Measurements from ENCODE around the gene PSMD12.
A peak's percentile ranks its signal among the peaks of the same experiment; 100 is the strongest.
"Not testable (repeated sequence)": the region's sequence is repeated elsewhere in the genome, so short reads cannot be mapped to it uniquely, and the experiment has no call there.

PSMD12 gene

DNA sequence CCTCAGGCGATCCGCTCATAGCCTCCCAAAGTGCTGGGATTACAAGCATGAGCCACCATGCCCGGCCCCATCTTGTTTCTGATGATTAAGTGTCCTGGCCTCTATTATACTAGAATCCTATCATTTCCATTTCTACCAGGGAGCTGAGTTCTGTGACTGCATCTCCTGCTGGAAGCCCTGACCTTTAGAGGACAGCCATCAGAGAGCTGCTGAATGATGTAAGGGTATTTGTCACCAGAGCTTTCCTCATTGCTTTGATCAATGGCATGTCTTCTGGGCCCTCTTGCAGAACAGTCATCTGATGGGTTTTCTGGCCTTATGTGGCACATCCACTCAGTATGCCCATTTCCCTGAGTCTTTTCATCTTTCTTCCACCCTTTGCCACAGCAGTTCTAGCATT lies 39.9 kb downstream of the PSMD12 start:
- Histone ChIP-seq H3K36me3 (ENCODE audit: control insufficient read depth, insufficient read depth, low read length) (no peaks in the 10 kb centered on the region), H3K9ac (ENCODE audit: low read length) (no peak overlapping the region), H3K4me2 (ENCODE audit: low read length) (no peak overlapping the region), H4K8ac (ENCODE audit: low read depth, low read length) (no peak overlapping the region), H3K56ac (ENCODE audit: low read length) (no peak overlapping the region), H2BK15ac (replicated peaks; ENCODE audit: low read depth) (no peak overlapping the region), H3K4me1 (ENCODE audit: control insufficient read depth, low read depth, low read length) (no peaks in the 10 kb centered on the region), H3K4ac (ENCODE audit: low read depth, low read length) (no peak overlapping the region), H2BK120ac (ENCODE audit: low read depth, low read length) (no peak overlapping the region), H3K4me3 (ENCODE audit: low read length) (no peak overlapping the region), H3K79me1 (ENCODE audit: low read length) (no peaks in the 10 kb centered on the region), H4K5ac (ENCODE audit: low read length) (no peak overlapping the region), H3K23ac (ENCODE audit: low read length) (no peak overlapping the region), H3K27ac (ENCODE audit: low read depth, low read length) (no peak overlapping the region), H3K79me2 (ENCODE audit: control insufficient read depth, insufficient read depth, low read length) (no peaks in the 10 kb centered on the region), H2AK5ac (ENCODE audit: low read length) (no peak overlapping the region), H3K18ac (ENCODE audit: low read length) (no peak overlapping the region), H2BK5ac (ENCODE audit: low read length) (no peak overlapping the region), H3K27me3 (ENCODE audit: insufficient read depth, low read length, poor library complexity) (no peaks in the 10 kb centered on the region)
- no CpG with 5 or more reads among the region's 3 CpGs for WGBS (ENCODE audit: extremely low coverage, insufficient coverage, low lambda C conversion rate)
- no peak for DNase-seq

DNA sequence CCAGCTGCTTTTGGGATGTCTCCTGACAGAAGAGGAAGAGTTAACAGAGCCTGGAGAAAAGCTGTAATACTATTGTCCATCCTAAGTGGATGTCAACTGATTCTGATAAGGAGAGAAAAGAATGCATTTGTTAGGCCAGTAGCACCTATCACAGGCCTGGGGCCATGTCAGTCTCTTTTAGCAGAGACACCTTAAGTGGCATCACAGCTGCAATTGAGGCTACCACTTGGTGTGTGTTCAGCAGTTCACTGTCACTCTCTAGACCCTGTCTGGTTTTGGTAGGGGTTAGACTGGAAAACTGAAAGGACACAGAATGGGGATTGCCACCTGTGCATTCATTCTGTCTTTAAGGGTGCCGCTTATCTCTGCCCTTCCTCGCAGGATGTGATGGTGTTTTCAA lies 42.0 kb downstream of the PSMD12 start:
- Histone ChIP-seq H2BK15ac (replicated peaks; ENCODE audit: low read depth) (no peak overlapping the region), H3K9ac (ENCODE audit: low read length) (no peak overlapping the region), H3K27ac (ENCODE audit: low read depth, low read length) (no peak overlapping the region), H3K4me2 (ENCODE audit: low read length) (no peak overlapping the region), H3K36me3 (ENCODE audit: control insufficient read depth, insufficient read depth, low read length) (no peaks in the 10 kb centered on the region), H4K5ac (ENCODE audit: low read length) (no peak overlapping the region), H2BK5ac (ENCODE audit: low read length) (no peak overlapping the region), H3K18ac (ENCODE audit: low read length) (no peak overlapping the region), H3K4me3 (ENCODE audit: low read length) (no peak overlapping the region), H3K4me1 (ENCODE audit: control insufficient read depth, low read depth, low read length) (no peaks in the 10 kb centered on the region), H3K79me1 (ENCODE audit: low read length) (no peaks in the 10 kb centered on the region), H3K4ac (ENCODE audit: low read depth, low read length) (no peak overlapping the region), H2BK120ac (ENCODE audit: low read depth, low read length) (no peak overlapping the region), H3K79me2 (ENCODE audit: control insufficient read depth, insufficient read depth, low read length) (no peaks in the 10 kb centered on the region), H3K27me3 (ENCODE audit: insufficient read depth, low read length, poor library complexity) (no peaks in the 10 kb centered on the region), H2AK5ac (ENCODE audit: low read length) (no peak overlapping the region), H4K8ac (ENCODE audit: low read depth, low read length) (no peak overlapping the region), H3K56ac (ENCODE audit: low read length) (no peak overlapping the region), H3K23ac (ENCODE audit: low read length) (no peak overlapping the region)
- peak; percentile 46 for DNase-seq
- no CpG with 5 or more reads among the region's 2 CpGs for WGBS (ENCODE audit: extremely low coverage, insufficient coverage, low lambda C conversion rate)

GRCh38 chr17:67323445-67323844 lies 42.9 kb downstream of the PSMD12 start:
- no peaks in the 10 kb centered on the region for H3K27me3 ChIP-seq (ENCODE audit: insufficient read depth, low read length, poor library complexity)
- H3K56ac ChIP-seq (ENCODE audit: low read length), result no peak overlapping the region
- H4K5ac ChIP-seq (ENCODE audit: low read length), result no peak overlapping the region
- H3K4me1 ChIP-seq (ENCODE audit: control insufficient read depth, low read depth, low read length), result no peaks in the 10 kb centered on the region
- no peak overlapping the region for H2AK5ac ChIP-seq (ENCODE audit: low read length)
- no peak overlapping the region for H2BK120ac ChIP-seq (ENCODE audit: low read depth, low read length)
- H4K8ac ChIP-seq (ENCODE audit: low read depth, low read length), result no peak overlapping the region
- H3K79me2 ChIP-seq (ENCODE audit: control insufficient read depth, insufficient read depth, low read length), result no peaks in the 10 kb centered on the region
- no peak for DNase-seq
- no peak overlapping the region for H3K27ac ChIP-seq (ENCODE audit: low read depth, low read length)
- no peaks in the 10 kb centered on the region for H3K79me1 ChIP-seq (ENCODE audit: low read length)
- H3K23ac ChIP-seq (ENCODE audit: low read length), result no peak overlapping the region
- no peak overlapping the region for H3K4me2 ChIP-seq (ENCODE audit: low read length)
- H3K18ac ChIP-seq (ENCODE audit: low read length), result no peak overlapping the region
- no peak overlapping the region for H3K9ac ChIP-seq (ENCODE audit: low read length)
- no peak overlapping the region for H2BK15ac ChIP-seq (replicated peaks; ENCODE audit: low read depth)
- WGBS (ENCODE audit: extremely low coverage, insufficient coverage, low lambda C conversion rate), result no CpG with 5 or more reads among the region's 3 CpGs
- H3K4me3 ChIP-seq (ENCODE audit: low read length), result no peak overlapping the region
- no peak overlapping the region for H3K4ac ChIP-seq (ENCODE audit: low read depth, low read length)
- no peaks in the 10 kb centered on the region for H3K36me3 ChIP-seq (ENCODE audit: control insufficient read depth, insufficient read depth, low read length)
- no peak overlapping the region for H2BK5ac ChIP-seq (ENCODE audit: low read length)

DNA sequence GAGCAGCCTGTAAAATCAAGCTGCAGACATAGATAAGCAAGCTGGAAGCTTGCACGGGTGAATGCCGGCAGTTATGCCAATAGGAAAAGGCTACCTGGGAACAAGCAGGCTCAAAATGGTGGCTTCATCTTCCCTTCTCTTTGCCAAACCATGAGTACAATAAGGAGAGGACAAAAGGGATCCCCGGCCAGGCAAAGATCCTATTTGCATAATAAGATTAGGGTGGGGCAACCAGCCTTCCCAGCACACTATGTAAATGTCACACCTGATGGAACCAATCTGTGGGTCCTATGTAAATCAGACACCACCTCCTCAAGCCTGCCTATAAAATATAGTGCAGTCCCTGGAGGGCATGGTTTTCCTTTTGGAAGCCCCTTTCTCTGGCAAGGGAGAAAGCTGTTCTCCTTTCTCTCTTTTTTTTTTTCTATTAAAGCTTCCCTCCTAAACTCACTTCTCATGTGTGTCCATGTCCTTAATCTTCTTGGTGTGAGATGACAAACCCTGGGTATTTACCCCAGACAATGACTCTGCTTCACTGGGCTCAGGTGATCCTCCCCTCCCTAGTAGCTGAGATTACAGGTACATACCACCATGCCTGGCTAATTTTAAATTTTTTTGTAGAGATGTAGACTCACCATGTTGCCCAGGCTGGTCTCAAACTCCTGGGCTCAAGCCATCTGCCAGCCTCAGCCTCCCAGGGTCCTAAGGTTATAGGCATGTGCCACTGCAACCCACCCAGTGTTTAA lies 44.2 kb downstream of the PSMD12 start:
- H4K8ac ChIP-seq (ENCODE audit: low read depth, low read length), result no peak overlapping the region
- H3K18ac ChIP-seq (ENCODE audit: low read length), result no peak overlapping the region
- H2BK120ac ChIP-seq (ENCODE audit: low read depth, low read length), result no peak overlapping the region
- no peak overlapping the region for H3K23ac ChIP-seq (ENCODE audit: low read length)
- no peak overlapping the region for H2BK15ac ChIP-seq (replicated peaks; ENCODE audit: low read depth)
- H2AK5ac ChIP-seq (ENCODE audit: low read length), result no peak overlapping the region
- H3K27ac ChIP-seq (ENCODE audit: low read depth, low read length), result no peak overlapping the region
- H3K36me3 ChIP-seq (ENCODE audit: control insufficient read depth, insufficient read depth, low read length), result no peaks in the 10 kb centered on the region
- WGBS (ENCODE audit: extremely low coverage, insufficient coverage, low lambda C conversion rate), result no CpG with 5 or more reads among the region's 3 CpGs
- no peak overlapping the region for H3K4ac ChIP-seq (ENCODE audit: low read depth, low read length)
- DNase-seq, result peak; percentile 86
- H3K27me3 ChIP-seq (ENCODE audit: insufficient read depth, low read length, poor library complexity), result no peaks in the 10 kb centered on the region
- no peaks in the 10 kb centered on the region for H3K4me1 ChIP-seq (ENCODE audit: control insufficient read depth, low read depth, low read length)
- no peak overlapping the region for H3K4me2 ChIP-seq (ENCODE audit: low read length)
- H3K9ac ChIP-seq (ENCODE audit: low read length), result no peak overlapping the region
- peak overlapping the region; percentile 64 for H3K56ac ChIP-seq (ENCODE audit: low read length)
- H3K79me2 ChIP-seq (ENCODE audit: control insufficient read depth, insufficient read depth, low read length), result no peaks in the 10 kb centered on the region
- no peak overlapping the region for H2BK5ac ChIP-seq (ENCODE audit: low read length)
- no peak overlapping the region for H4K5ac ChIP-seq (ENCODE audit: low read length)
- no peaks in the 10 kb centered on the region for H3K79me1 ChIP-seq (ENCODE audit: low read length)
- no peak overlapping the region for H3K4me3 ChIP-seq (ENCODE audit: low read length)

DNA sequence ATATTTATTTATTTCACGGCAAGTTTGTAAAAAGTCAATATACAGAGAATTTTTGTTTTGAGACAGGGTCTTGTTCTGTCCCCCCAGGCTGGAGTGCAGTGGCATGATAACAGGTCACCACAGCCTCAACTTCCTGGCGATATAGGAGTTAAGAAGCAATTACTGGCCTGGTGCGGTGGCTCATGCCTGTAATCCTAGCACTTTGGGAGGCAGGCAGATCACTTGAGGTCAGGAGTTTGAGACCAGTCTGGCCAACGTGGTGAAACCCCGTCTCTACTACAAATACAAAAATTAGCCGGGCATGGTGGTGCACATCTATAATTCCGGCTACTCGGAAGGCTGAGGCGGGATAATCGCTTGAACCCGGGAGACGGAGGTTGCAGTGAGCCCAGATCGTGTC lies 44.9 kb downstream of the PSMD12 start:
- not testable (repeated sequence) for H3K4me3 ChIP-seq (ENCODE audit: low read length); H4K5ac ChIP-seq (ENCODE audit: low read length); H2AK5ac ChIP-seq (ENCODE audit: low read length); H3K27me3 ChIP-seq (ENCODE audit: insufficient read depth, low read length, poor library complexity); H3K4me2 ChIP-seq (ENCODE audit: low read length); H3K27ac ChIP-seq (ENCODE audit: low read depth, low read length); H3K9ac ChIP-seq (ENCODE audit: low read length); DNase-seq; H3K18ac ChIP-seq (ENCODE audit: low read length); H3K4me1 ChIP-seq (ENCODE audit: control insufficient read depth, low read depth, low read length); H3K23ac ChIP-seq (ENCODE audit: low read length); H3K36me3 ChIP-seq (ENCODE audit: control insufficient read depth, insufficient read depth, low read length); H2BK120ac ChIP-seq (ENCODE audit: low read depth, low read length); H2BK5ac ChIP-seq (ENCODE audit: low read length); H2BK15ac ChIP-seq (replicated peaks; ENCODE audit: low read depth); H3K79me2 ChIP-seq (ENCODE audit: control insufficient read depth, insufficient read depth, low read length); H3K79me1 ChIP-seq (ENCODE audit: low read length); H4K8ac ChIP-seq (ENCODE audit: low read depth, low read length)
- Histone ChIP-seq H3K56ac (ENCODE audit: low read length) (peak overlapping the region; percentile 64), H3K4ac (ENCODE audit: low read depth, low read length) (peak overlapping the region; percentile 79)
- no CpG with 5 or more reads among the region's 13 CpGs for WGBS (ENCODE audit: extremely low coverage, insufficient coverage, low lambda C conversion rate)

- no peak overlapping the region for H3K4me3 ChIP-seq (ENCODE audit: low read length)
- H3K36me3 ChIP-seq (ENCODE audit: control insufficient read depth, insufficient read depth, low read length), result no peaks in the 10 kb centered on the region
- no peak overlapping the region for H3K27ac ChIP-seq (ENCODE audit: low read depth, low read length)
- H3K79me1 ChIP-seq (ENCODE audit: low read length), result no peaks in the 10 kb centered on the region
- no peaks in the 10 kb centered on the region for H3K27me3 ChIP-seq (ENCODE audit: insufficient read depth, low read length, poor library complexity)
- no peak for DNase-seq
- H4K8ac ChIP-seq (ENCODE audit: low read depth, low read length), result no peak overlapping the region
- H2BK5ac ChIP-seq (ENCODE audit: low read length), result no peak overlapping the region
- H2AK5ac ChIP-seq (ENCODE audit: low read length), result no peak overlapping the region
- WGBS (ENCODE audit: extremely low coverage, insufficient coverage, low lambda C conversion rate), result no CpG with 5 or more reads among the region's 5 CpGs
- no peak overlapping the region for H3K18ac ChIP-seq (ENCODE audit: low read length)
- no peak overlapping the region for H2BK15ac ChIP-seq (replicated peaks; ENCODE audit: low read depth)
- no peaks in the 10 kb centered on the region for H3K79me2 ChIP-seq (ENCODE audit: control insufficient read depth, insufficient read depth, low read length)
- H3K23ac ChIP-seq (ENCODE audit: low read length), result no peak overlapping the region
- H3K4me1 ChIP-seq (ENCODE audit: control insufficient read depth, low read depth, low read length), result no peaks in the 10 kb centered on the region
- H3K9ac ChIP-seq (ENCODE audit: low read length), result no peak overlapping the region
- H3K56ac ChIP-seq (ENCODE audit: low read length), result no peak overlapping the region
- no peak overlapping the region for H4K5ac ChIP-seq (ENCODE audit: low read length)
- H2BK120ac ChIP-seq (ENCODE audit: low read depth, low read length), result no peak overlapping the region
- H3K4ac ChIP-seq (ENCODE audit: low read depth, low read length), result no peak overlapping the region
- no peak overlapping the region for H3K4me2 ChIP-seq (ENCODE audit: low read length)
Observed at GRCh38 chr17:67316781-67317180, 49.6 kb downstream of the PSMD12 start.

Measured in mesendoderm (in vitro differentiated cells).